HL-60 (cell line): ENCODE results near the gene MYO3A.

Experiments
- GABPA ChIP-seq: IDR thresholded peaks from 2 replicates; pipeline ENCODE4 v1.6.1; 2012; ENCODE audit warnings: low read depth
- POLR2AphosphoS5 ChIP-seq: IDR thresholded peaks from 2 replicates; pipeline ENCODE4 v1.6.1; 2012; ENCODE audit warnings: low read depth
- TF ChIP-seq, protein P1 (sequence below): IDR thresholded peaks from one replicate; pipeline ENCODE4 v1.5.1; 2011; ENCODE audit warnings: low read length, control low read depth, inconsistent platforms; ENCODE audit not compliant: insufficient read depth
- TF ChIP-seq, protein P2 (sequence below): IDR thresholded peaks from 2 replicates; pipeline ENCODE4 v1.6.1; 2012; ENCODE audit warnings: low read depth; ENCODE audit not compliant: insufficient replicate concordance

DNA sequence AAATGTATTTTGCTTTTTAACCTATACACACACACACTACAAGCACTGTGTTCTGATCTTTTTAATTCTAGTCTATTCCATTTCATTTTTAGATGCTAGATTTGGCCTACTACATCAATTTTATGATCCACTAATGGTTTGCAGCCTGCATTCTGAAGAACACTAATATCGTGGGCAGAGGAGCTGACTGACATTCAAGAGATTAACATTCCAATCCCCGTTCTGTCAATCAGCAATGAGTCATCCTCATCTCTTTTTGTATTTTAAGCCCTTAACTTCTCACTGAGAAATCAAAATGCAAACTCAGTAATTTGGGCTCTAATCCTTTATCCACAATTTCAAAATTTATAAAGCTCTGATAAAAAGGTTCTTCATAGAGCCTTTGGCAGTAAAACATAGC lies 235.4 kb downstream of the MYO3A start:
- no peak for TF ChIP-seq GABPA
- TF ChIP-seq POLR2AphosphoS5: no peak
- TF ChIP-seq, protein P1, sequence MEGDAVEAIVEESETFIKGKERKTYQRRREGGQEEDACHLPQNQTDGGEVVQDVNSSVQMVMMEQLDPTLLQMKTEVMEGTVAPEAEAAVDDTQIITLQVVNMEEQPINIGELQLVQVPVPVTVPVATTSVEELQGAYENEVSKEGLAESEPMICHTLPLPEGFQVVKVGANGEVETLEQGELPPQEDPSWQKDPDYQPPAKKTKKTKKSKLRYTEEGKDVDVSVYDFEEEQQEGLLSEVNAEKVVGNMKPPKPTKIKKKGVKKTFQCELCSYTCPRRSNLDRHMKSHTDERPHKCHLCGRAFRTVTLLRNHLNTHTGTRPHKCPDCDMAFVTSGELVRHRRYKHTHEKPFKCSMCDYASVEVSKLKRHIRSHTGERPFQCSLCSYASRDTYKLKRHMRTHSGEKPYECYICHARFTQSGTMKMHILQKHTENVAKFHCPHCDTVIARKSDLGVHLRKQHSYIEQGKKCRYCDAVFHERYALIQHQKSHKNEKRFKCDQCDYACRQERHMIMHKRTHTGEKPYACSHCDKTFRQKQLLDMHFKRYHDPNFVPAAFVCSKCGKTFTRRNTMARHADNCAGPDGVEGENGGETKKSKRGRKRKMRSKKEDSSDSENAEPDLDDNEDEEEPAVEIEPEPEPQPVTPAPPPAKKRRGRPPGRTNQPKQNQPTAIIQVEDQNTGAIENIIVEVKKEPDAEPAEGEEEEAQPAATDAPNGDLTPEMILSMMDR: no peak
- TF ChIP-seq, protein P2, sequence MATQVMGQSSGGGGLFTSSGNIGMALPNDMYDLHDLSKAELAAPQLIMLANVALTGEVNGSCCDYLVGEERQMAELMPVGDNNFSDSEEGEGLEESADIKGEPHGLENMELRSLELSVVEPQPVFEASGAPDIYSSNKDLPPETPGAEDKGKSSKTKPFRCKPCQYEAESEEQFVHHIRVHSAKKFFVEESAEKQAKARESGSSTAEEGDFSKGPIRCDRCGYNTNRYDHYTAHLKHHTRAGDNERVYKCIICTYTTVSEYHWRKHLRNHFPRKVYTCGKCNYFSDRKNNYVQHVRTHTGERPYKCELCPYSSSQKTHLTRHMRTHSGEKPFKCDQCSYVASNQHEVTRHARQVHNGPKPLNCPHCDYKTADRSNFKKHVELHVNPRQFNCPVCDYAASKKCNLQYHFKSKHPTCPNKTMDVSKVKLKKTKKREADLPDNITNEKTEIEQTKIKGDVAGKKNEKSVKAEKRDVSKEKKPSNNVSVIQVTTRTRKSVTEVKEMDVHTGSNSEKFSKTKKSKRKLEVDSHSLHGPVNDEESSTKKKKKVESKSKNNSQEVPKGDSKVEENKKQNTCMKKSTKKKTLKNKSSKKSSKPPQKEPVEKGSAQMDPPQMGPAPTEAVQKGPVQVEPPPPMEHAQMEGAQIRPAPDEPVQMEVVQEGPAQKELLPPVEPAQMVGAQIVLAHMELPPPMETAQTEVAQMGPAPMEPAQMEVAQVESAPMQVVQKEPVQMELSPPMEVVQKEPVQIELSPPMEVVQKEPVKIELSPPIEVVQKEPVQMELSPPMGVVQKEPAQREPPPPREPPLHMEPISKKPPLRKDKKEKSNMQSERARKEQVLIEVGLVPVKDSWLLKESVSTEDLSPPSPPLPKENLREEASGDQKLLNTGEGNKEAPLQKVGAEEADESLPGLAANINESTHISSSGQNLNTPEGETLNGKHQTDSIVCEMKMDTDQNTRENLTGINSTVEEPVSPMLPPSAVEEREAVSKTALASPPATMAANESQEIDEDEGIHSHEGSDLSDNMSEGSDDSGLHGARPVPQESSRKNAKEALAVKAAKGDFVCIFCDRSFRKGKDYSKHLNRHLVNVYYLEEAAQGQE: no peak
